Stimulated activated CD8-positive, alpha-beta memory T cell treated with anti-CD3 and anti-CD28 coated beads, Interleukin-4, amount 100 ng/mL, for 24 hours (primary cell): ENCODE data around the gene CAMTA1.

Experiments
- DNase-seq: peaks from one replicate; pipeline ENCODE4 v3.0.0-alpha.2; 2020; ENCODE audit warnings: low read depth

Gene CAMTA1

GRCh38 chr1:6873298-6874015 lies 88.2 kb downstream of the CAMTA1 start:
- DNase-seq, result no peak

- no peak for DNase-seq
Observed at GRCh38 chr1:6874298-6874697, 89.0 kb downstream of the CAMTA1 start.

GRCh38 chr1:6880951-6881690 lies 95.9 kb downstream of the CAMTA1 start:
- DNase-seq, result no peak

- DNase-seq, result no peak
Observed at GRCh38 chr1:6882414-6882813, 97.2 kb downstream of the CAMTA1 start.

- no peak for DNase-seq
Observed at GRCh38 chr1:6884652-6885153, 99.4 kb downstream of the CAMTA1 start.

GRCh38 chr1:6885426-6885825 lies 100.2 kb downstream of the CAMTA1 start:
- no peak for DNase-seq

- DNase-seq, result no peak
Observed at GRCh38 chr1:6886523-6886922, 101.3 kb downstream of the CAMTA1 start.

- no peak for DNase-seq
Observed at GRCh38 chr1:6888268-6888667, 103.0 kb downstream of the CAMTA1 start.

- DNase-seq, result no peak
Observed at GRCh38 chr1:6888870-6889269, 103.6 kb downstream of the CAMTA1 start.

GRCh38 chr1:6889875-6890480 lies 104.7 kb downstream of the CAMTA1 start:
- DNase-seq, result peak; percentile 4

GRCh38 chr1:6890686-6891085 lies 105.4 kb downstream of the CAMTA1 start:
- DNase-seq, result no peak

GRCh38 chr1:6891781-6892579 lies 106.7 kb downstream of the CAMTA1 start:
- no peak for DNase-seq

GRCh38 chr1:6893388-6893787 lies 108.1 kb downstream of the CAMTA1 start:
- DNase-seq, result no peak

GRCh38 chr1:6897138-6897537 lies 111.9 kb downstream of the CAMTA1 start:
- DNase-seq, result no peak

GRCh38 chr1:6898974-6899539 lies 113.8 kb downstream of the CAMTA1 start:
- DNase-seq, result no peak

- DNase-seq, result no peak
Observed at GRCh38 chr1:6899621-6900020, 114.4 kb downstream of the CAMTA1 start.

- DNase-seq, result no peak
Observed at GRCh38 chr1:6902153-6902552, 116.9 kb downstream of the CAMTA1 start.

GRCh38 chr1:6904476-6905170 lies 119.4 kb downstream of the CAMTA1 start:
- no peak for DNase-seq

GRCh38 chr1:6905331-6905730 lies 120.1 kb downstream of the CAMTA1 start:
- no peak for DNase-seq

GRCh38 chr1:6905790-6906189 lies 120.5 kb downstream of the CAMTA1 start:
- DNase-seq, result no peak

- no peak for DNase-seq
Observed at GRCh38 chr1:6906783-6907182, 121.5 kb downstream of the CAMTA1 start.
